Left cardiac atrium (tissue), 4 donors: ENCODE results near the gene BTBD8. TPM values are rescaled to one million over a fixed set of nuclear protein-coding genes. Genes with fewer than 3 reads are reported as not detected.
"Not testable (repeated sequence)": the region's sequence is repeated elsewhere in the genome, so short reads cannot be mapped to it uniquely, and the experiment has no call there.

Experiments
- ATAC-seq, 2 donors: fragments of 200-7000 bp; cut with Tn5 transposase; one replicate each; pipeline ENCODE4 v1.9.1; 2020; ENCODE audit warnings: mild to moderate bottlenecking in 2 of 2, moderate library complexity in 2 of 2
- DNase-seq: peaks from one replicate; pipeline ENCODE4 v3.0.0-alpha.2; 2020
- intact Hi-C, 2 donors: fragments of 100-400 bp; cut with DNase I; formaldehyde crosslinking; loops; one replicate each; pipeline versions ENCODE4 v1.14.1 to v1.15.1; 2022 to 2023
- long read RNA-seq: library from polyadenylated mRNA; unstranded; transcript quantifications from one replicate; pipeline ENCODE4 v2.0.0, GENCODE V29; 2021
- total RNA-seq, 2 donors: library from RNA; stranded (reverse); fragmentation: NEBNext Ultra II Directional; extraction: Animal tissue kit (Norgen Biotek cat#: 25700); gene quantifications; one replicate each; pipeline ENCODE4 v1.2.1, GENCODE V29; 2021
- donor health status: DM: no; HTN: yes; CAD: no.
- donor health status: DM: no; HTN: yes; CAD: no; lungs with severe emphysema.
- donor health status: DM: yes; HTN: yes; CAD: no.
- donor health status: Dilated cardiomyopathy.

Gene BTBD8
- 1 to 10 TPM; 2.0 to 4.5 TPM for total RNA-seq
- long read RNA-seq, partial matches to known transcripts = 1 of 1 reads
- long read RNA-seq, other reads (novel, unspliced or antisense) = 0 of 1 reads

- intact Hi-C loops = no loop called here
- DNase-seq (peak; percentile 85), ATAC-seq (peak; percentile 97 to 98)
These were observed at the start of gene BTBD8 for GRCh38 chr1:92080128-92080985. Gene BTBD8, plus strand, starts transcription at chr1:92080345. Its CDS starts 227 bp downstream, at chr1:92080572.

GRCh38 chr1:92030656-92031107 is 49.5 kb upstream of the BTBD8 start:
- intact Hi-C loops = no loop called here
- no peak for DNase-seq
- no peak for ATAC-seq

- intact Hi-C loops = no loop called here
- ATAC-seq (no peak), DNase-seq (no peak)
These were observed 48.6 kb upstream of the BTBD8 start for GRCh38 chr1:92031281-92032110.

- intact Hi-C loops = no loop called here
- DNase-seq (no peak), ATAC-seq (no peak)
These were observed 42.7 kb upstream of the BTBD8 start for GRCh38 chr1:92037400-92037799.

- ATAC-seq (no peak), DNase-seq (no peak)
- intact Hi-C loops = no loop called here
These were observed 41.3 kb upstream of the BTBD8 start for GRCh38 chr1:92038695-92039346.

GRCh38 chr1:92040971-92041370 is 39.2 kb upstream of the BTBD8 start:
- intact Hi-C loops = no loop called here
- DNase-seq (no peak), ATAC-seq (no peak)

- DNase-seq = no peak
- no peak for ATAC-seq
- intact Hi-C loops = no loop called here
These were observed 36.5 kb upstream of the BTBD8 start for GRCh38 chr1:92043621-92044020.

GRCh38 chr1:92045766-92046495 is 34.2 kb upstream of the BTBD8 start:
- ATAC-seq = no peak
- intact Hi-C loops = no loop called here
- no peak for DNase-seq

GRCh38 chr1:92051948-92052347 is 28.2 kb upstream of the BTBD8 start:
- intact Hi-C loops = no loop called here
- DNase-seq (no peak), ATAC-seq (no peak)

GRCh38 chr1:92065042-92065441 is 15.1 kb upstream of the BTBD8 start:
- intact Hi-C loops = no loop called here
- ATAC-seq = no peak
- DNase-seq = no peak

GRCh38 chr1:92066321-92066720 is 13.8 kb upstream of the BTBD8 start:
- ATAC-seq (no peak), DNase-seq (no peak)
- intact Hi-C loops = no loop called here

GRCh38 chr1:92070892-92071291 is 9.3 kb upstream of the BTBD8 start:
- ATAC-seq (no peak), DNase-seq (no peak)
- intact Hi-C loops = no loop called here

- intact Hi-C loops, ATAC-seq, DNase-seq: not testable (repeated sequence)
These were observed 5.7 kb upstream of the BTBD8 start for GRCh38 chr1:92074446-92074845.

- ATAC-seq = no peak
- DNase-seq = no peak
- intact Hi-C loops = no loop called here
These were observed 4.8 kb upstream of the BTBD8 start, which contains the start of gene SETSIP for GRCh38 chr1:92075311-92075710. Gene SETSIP, minus strand, starts transcription at chr1:92075411. Its CDS starts 0 bp downstream, at chr1:92075411.

GRCh38 chr1:92076363-92076762 is 3.8 kb upstream of the BTBD8 start:
- ATAC-seq (no peak), DNase-seq (no peak)
- intact Hi-C loops = no loop called here

- ATAC-seq, DNase-seq, intact Hi-C loops: not testable (repeated sequence)
These were observed 2.1 kb upstream of the BTBD8 start for GRCh38 chr1:92078077-92078476.

GRCh38 chr1:92079441-92079840 is 704 bp upstream of the BTBD8 start:
- no peak for ATAC-seq
- intact Hi-C loops = no loop called here
- no peak for DNase-seq

GRCh38 chr1:92081031-92081430 is 886 bp downstream of the BTBD8 start:
- intact Hi-C loops = no loop called here
- ATAC-seq (no peak), DNase-seq (no peak)

GRCh38 chr1:92084651-92085050 is 4.5 kb downstream of the BTBD8 start:
- DNase-seq (no peak), ATAC-seq (no peak)
- intact Hi-C loops = no loop called here
